GM18499 (cell line): Measurements from ENCODE around the gene TSPO.

Experiments used
- ATAC-seq: cut with Tn5 transposase; IDR thresholded peaks from one replicate; pipeline ENCODE4 v1.9.1; 2021; ENCODE audit warnings: moderate number of reproducible peaks; ENCODE audit not compliant: insufficient read depth, unreplicated experiment

Gene TSPO

GRCh38 chr22:43211941-43212433 lies 60.6 kb downstream of the TSPO start:
- ATAC-seq, result no peak

GRCh38 chr22:43212434-43212952 lies 61.1 kb downstream of the TSPO start:
- no peak for ATAC-seq
